ENCODE measurements around the gene TERT.

The TERT gene

GRCh38 chr5:1338506-1339070 is 43.7 kb upstream of the TERT start:
- ChIA-PET POLR2A (no interaction called here), CTCF (interaction anchor here (1.3 kb wide), 1 partner anchor 10 kb away, joined by 3 read pairs; no protein-coding TSS in a partner anchor)
- no peak for DNase-seq (ENCODE audit: extremely low spot score)
- TF ChIP-seq CTCF (IDR thresholded peaks at IDR 0.05; ENCODE audit: control extremely low read depth, extremely low read depth, low read depth, missing control alignments), result no peak

GRCh38 chr5:1338196-1338490 is 43.3 kb upstream of the TERT start:
- ChIA-PET CTCF (interaction anchor here (1.3 kb wide), 1 partner anchor 9 kb away, joined by 3 read pairs; no protein-coding TSS in a partner anchor), POLR2A (no interaction called here)
- DNase-seq (ENCODE audit: extremely low spot score), result no peak
- TF ChIP-seq CTCF (IDR thresholded peaks at IDR 0.05; ENCODE audit: control extremely low read depth, extremely low read depth, low read depth, missing control alignments), result no peak

- CTCF ChIA-PET, result interaction anchor here (1.3 to 1.5 kb wide), 2 partner anchors 9 to 11 kb away, joined by 3 read pairs; no protein-coding TSS in a partner anchor
- DNase-seq (ENCODE audit: extremely low spot score), result no peak
- no peak for TF ChIP-seq CTCF (IDR thresholded peaks at IDR 0.05; ENCODE audit: control extremely low read depth, extremely low read depth, low read depth, missing control alignments)
- POLR2A ChIA-PET, result no interaction called here
These were observed 42.8 kb upstream of the TERT start for GRCh38 chr5:1337489-1338195.

GRCh38 chr5:1336749-1337488 is 42.1 kb upstream of the TERT start:
- TF ChIP-seq CTCF (IDR thresholded peaks at IDR 0.05; ENCODE audit: control extremely low read depth, extremely low read depth, low read depth, missing control alignments), result no peak
- POLR2A ChIA-PET, result no interaction called here
- DNase-seq (ENCODE audit: extremely low spot score), result no peak
- CTCF ChIA-PET, result interaction anchor here (1.5 kb wide), 1 partner anchor 10 kb away, joined by 3 read pairs; no protein-coding TSS in a partner anchor

GRCh38 chr5:1336106-1336561 is 41.3 kb upstream of the TERT start:
- no peak for DNase-seq (ENCODE audit: extremely low spot score)
- ChIA-PET POLR2A (no interaction called here), CTCF (interaction anchor here (1.5 kb wide), 1 partner anchor 9 kb away, joined by 3 read pairs; no protein-coding TSS in a partner anchor)
- no peak for TF ChIP-seq CTCF (IDR thresholded peaks at IDR 0.05; ENCODE audit: control extremely low read depth, extremely low read depth, low read depth, missing control alignments)

- no peak for DNase-seq (ENCODE audit: extremely low spot score)
- TF ChIP-seq CTCF (IDR thresholded peaks at IDR 0.05; ENCODE audit: control extremely low read depth, extremely low read depth, low read depth, missing control alignments), result no peak
- CTCF ChIA-PET, result interaction anchor here (1.5 kb wide), 1 partner anchor 9 kb away, joined by 3 read pairs; no protein-coding TSS in a partner anchor
- POLR2A ChIA-PET, result no interaction called here
These were observed 40.8 kb upstream of the TERT start for GRCh38 chr5:1335540-1336095.

Data from GM10248 (cell line).